Heart left ventricle (tissue), 11 donors: ENCODE measurements around the gene GADD45A. TPM values are rescaled to one million over a fixed set of nuclear protein-coding genes. Genes with fewer than 3 reads are reported as not detected.

Source experiments
- polyA plus RNA-seq, 2 donors: library from polyadenylated mRNA; stranded (reverse); fragments of 200-250 nt; gene quantifications; one replicate each; pipeline ENCODE4 v1.2.3, GENCODE V29; 2013
- total RNA-seq, 9 donors: library from RNA; depleted of rRNA in 2 of 9; stranded (reverse); fragments of >200 nt in 2 of 9; fragmentation: NEBNext Ultra II Directional in 3 of 9; extraction: Animal tissue kit (Norgen Biotek cat#: 25700) in 3 of 9; gene quantifications; one replicate each; pipeline versions ENCODE4 v1.1.0 to v1.2.4, GENCODE V29; 2016 to 2023
- donor health status: ischemic (EF 13 %, LVEDD 7.1; RV severe dilation, severe dysfunction).
- donor health status: healthy with polysubstance abuse.
- donor health status: DM: no; HTN: yes; CAD: no.
- donor health status: DM: no; HTN: no; CAD: no.
- donor health status: ischemic (EF 25% LVEDD 5.7; RV mildly dilated, moderate dysfunction).
- donor health status: healthy.
- donor health status: DM: yes; HTN: yes; CAD: no.
- donor health status: PGD.
- donor health status: nonischemic (EF 23%, LVEDD 6.1; RV moderate dilation, normal function).

The GADD45A gene
- total and polyA plus RNA-seq, 11 donors: 26.5 to 119 (median 45.8) TPM

Other genes with a start within 250 kb of the GADD45A start
- gene GNG12, start 148.3 kb downstream of the GADD45A start, total RNA-seq: 10 to 100 TPM; 27.2 to 80.2 (median 44.6) TPM
- 10 to 100 TPM in 1 of 2 donors, 1 to 10 TPM in 1; 7.7 to 47.3 TPM for gene GNG12, start 148.3 kb downstream of the GADD45A start, polyA plus RNA-seq